Fibroblast of lung (primary cell): Measurements from ENCODE around the gene CENPP. TPM values are rescaled to one million over a fixed set of nuclear protein-coding genes. Genes with fewer than 3 reads are reported as not detected.

ENCODE experiments used
- DNase-seq, 2 donors: peaks; one replicate each; pipeline versions ENCODE4 v3.0.0 to v3.0.0-alpha.2; 2010; ENCODE audit warnings: low read depth in 2 of 2
- H2AFZ ChIP-seq: 2 replicates; pipeline ENCODE4 v1.5.1; 2012; ENCODE audit warnings: low read length, control low read depth, inconsistent platforms
- H3K27ac ChIP-seq: 2 replicates; pipeline ENCODE4 v1.5.1; 2011; ENCODE audit warnings: low read length, control low read depth; ENCODE audit not compliant: insufficient read depth
- H3K27me3 ChIP-seq: 2 replicates; pipeline ENCODE4 v1.5.1; 2011; ENCODE audit warnings: mild to moderate bottlenecking, low read length; ENCODE audit not compliant: control insufficient read depth, insufficient read depth
- H3K36me3 ChIP-seq: 2 replicates; pipeline ENCODE4 v1.5.1; 2011; ENCODE audit warnings: low read length; ENCODE audit not compliant: control insufficient read depth, insufficient read depth
- H3K4me1 ChIP-seq: 2 replicates; pipeline ENCODE4 v1.5.1; 2011; ENCODE audit warnings: low read length; ENCODE audit not compliant: control insufficient read depth, insufficient read depth; ENCODE audit errors: extremely low read depth
- H3K4me2 ChIP-seq: 2 replicates; pipeline ENCODE4 v1.5.1; 2011; ENCODE audit warnings: low read length, control low read depth; ENCODE audit not compliant: insufficient read depth; ENCODE audit errors: extremely low read depth
- H3K4me3 ChIP-seq, 4 experiments: fragments of 200-600 bp in 1 of 4; sonication (generic) in 1 of 4; replicated peaks in 1 of 4; 2 replicates each; pipeline ENCODE4 v1.5.1; 2011 to 2016; ENCODE audit warnings: low read length in 4 of 4, low read depth in 3 of 4, mild to moderate bottlenecking in 3 of 4, control low read depth in 2 of 4, inconsistent platforms in 1 of 4, mixed read lengths in 1 of 4; ENCODE audit not compliant: insufficient read depth in 1 of 4; ENCODE audit errors: control extremely low read depth in 1 of 4
- H3K79me2 ChIP-seq: 2 replicates; pipeline ENCODE4 v1.5.1; 2012; ENCODE audit warnings: mild to moderate bottlenecking, low read length, inconsistent platforms; ENCODE audit not compliant: control insufficient read depth, insufficient read depth
- H3K9ac ChIP-seq: 2 replicates; pipeline ENCODE4 v1.5.1; 2011; ENCODE audit warnings: mild to moderate bottlenecking, low read length, control low read depth; ENCODE audit not compliant: insufficient read depth
- H3K9me3 ChIP-seq: 2 replicates; pipeline ENCODE4 v1.5.1; 2012; ENCODE audit warnings: low read depth, low read length; ENCODE audit not compliant: control insufficient read depth, insufficient read depth
- H4K20me1 ChIP-seq: 2 replicates; pipeline ENCODE4 v1.5.1; 2011; ENCODE audit warnings: low read length; ENCODE audit not compliant: control insufficient read depth, insufficient read depth; ENCODE audit errors: extremely low read depth
- CTCF ChIP-seq, 2 donors: IDR thresholded peaks in 1 of 2; conservative IDR thresholded peaks in 1 of 2; 1 replicate in 1 of 2; 2 replicates in 1 of 2; pipeline ENCODE4 v1.5.1; 2011 to 2012; ENCODE audit warnings: low read length in 2 of 2, control low read depth in 1 of 2, inconsistent platforms in 1 of 2, low read depth in 1 of 2, mild to moderate bottlenecking in 1 of 2
- EZH2 ChIP-seq: IDR thresholded peaks from 2 replicates; pipeline ENCODE4 v1.5.1; 2012; ENCODE audit warnings: low read length, control low read depth, mild to moderate bottlenecking; ENCODE audit errors: missing control alignments
- polyA plus RNA-seq, 2 donors: library from polyadenylated mRNA; depleted of rRNA in 1 of 2; stranded (reverse) in 1 of 2; unstranded in 1 of 2; fragments of >200 nt; gene quantifications; 2 replicates each; pipeline ENCODE4 v1.2.1, GENCODE V29; 2011 to 2012; ENCODE audit warnings: missing spikeins in 1 of 2
- total RNA-seq: library from RNA; depleted of rRNA; stranded (reverse); fragments of >200 nt; gene quantifications from 2 replicates; pipeline ENCODE4 v1.2.1, GENCODE V29; 2014

The CENPP gene
- total and polyA plus RNA-seq, 2 donors (not counting 1 experiment from before 2014, with no cell fraction given), result 1.7 to 2.4 TPM

- H4K20me1 ChIP-seq, result no peaks in the 10 kb centered on the region
- no peak within 1 kb of the TSS for H3K27ac ChIP-seq
- H3K79me2 ChIP-seq, result no peaks in the 10 kb centered on the region
- no peak within 1 kb of the TSS for H3K9ac ChIP-seq
- H3K4me1 ChIP-seq, result peaks cover 14% of the 10 kb centered on the region
- peak within 1 kb of the TSS in 1 of 4 experiments; percentile 38 for H3K4me3 ChIP-seq
- no peaks in the 10 kb centered on the region for H3K27me3 ChIP-seq
- TF ChIP-seq EZH2 (no peak), CTCF (conservative IDR thresholded peaks at IDR 0.05 in 1 of 2, IDR thresholded peaks at IDR 0.05 in 1 of 2; ENCODE audit: low read depth in 1 of 2, low read length in 2 of 2) (no peak)
- no peaks in the 10 kb centered on the region for H3K9me3 ChIP-seq
- no peaks in the 10 kb centered on the region for H3K36me3 ChIP-seq
- DNase-seq, result peak; percentile 76 to 79
- H3K4me2 ChIP-seq, result no peak within 1 kb of the TSS
- H2AFZ ChIP-seq, result no peak within 1 kb of the TSS
These were observed 156.6 kb downstream of the CENPP start, which contains the start of gene ASPN for GRCh38 chr9:92482329-92482728. ASPN (minus strand) TSS chr9:92482506.

GRCh38 chr9:92482805-92483204 is 157.1 kb downstream of the CENPP start:
- Histone ChIP-seq H3K27me3 (no peaks in the 10 kb centered on the region), H3K4me3 (no peak overlapping the region), H3K4me2 (no peak overlapping the region), H3K36me3 (no peaks in the 10 kb centered on the region), H3K79me2 (no peaks in the 10 kb centered on the region), H3K4me1 (peaks cover 14% of the 10 kb centered on the region), H3K27ac (no peak overlapping the region), H4K20me1 (no peaks in the 10 kb centered on the region), H2AFZ (no peak overlapping the region), H3K9ac (no peak overlapping the region), H3K9me3 (no peaks in the 10 kb centered on the region)
- no peak for DNase-seq
- no peak for TF ChIP-seq EZH2
- TF ChIP-seq CTCF (conservative IDR thresholded peaks at IDR 0.05 in 1 of 2, IDR thresholded peaks at IDR 0.05 in 1 of 2; ENCODE audit: low read depth in 1 of 2, low read length in 2 of 2), result no peak

- H3K27ac ChIP-seq, result no peak overlapping the region
- peak in 1 of 2 donors; percentile 43 for DNase-seq
- TF ChIP-seq EZH2 (no peak), CTCF (conservative IDR thresholded peaks at IDR 0.05 in 1 of 2, IDR thresholded peaks at IDR 0.05 in 1 of 2; ENCODE audit: low read depth in 1 of 2, low read length in 2 of 2) (no peak)
- H3K4me2 ChIP-seq, result peak overlapping the region; percentile 45
- peaks cover 14% of the 10 kb centered on the region for H3K4me1 ChIP-seq
- H4K20me1 ChIP-seq, result no peaks in the 10 kb centered on the region
- no peaks in the 10 kb centered on the region for H3K27me3 ChIP-seq
- no peaks in the 10 kb centered on the region for H3K36me3 ChIP-seq
- H3K4me3 ChIP-seq, result no peak overlapping the region
- no peaks in the 10 kb centered on the region for H3K9me3 ChIP-seq
- peak overlapping the region; percentile 34 for H2AFZ ChIP-seq
- H3K9ac ChIP-seq, result no peak overlapping the region
- no peaks in the 10 kb centered on the region for H3K79me2 ChIP-seq
These were observed 158.1 kb downstream of the CENPP start for GRCh38 chr9:92483627-92484545.
